ENCODE measurements around the gene TNFRSF25. TPM values are rescaled to one million over a fixed set of nuclear protein-coding genes. Genes with fewer than 3 reads are reported as not detected.

The TNFRSF25 gene
- total RNA-seq, 4 donors from 2014 or later: 31.0 to 88.4 (median 61.5) TPM

GRCh38 chr1:6467744-6468688, 2.0 kb upstream of the TNFRSF25 start:
- Histone ChIP-seq H3K27me3 (no peaks in the 10 kb centered on the region), H3K36me3 (peaks cover 0 to 29% (median 0%) of the 10 kb centered on the region in 3 donors), H3K4me1 (peaks cover 0 to 30% (median 0%) of the 10 kb centered on the region in 4 donors), H3K9me3 (no peaks in the 10 kb centered on the region), H3K4me3 (no peak overlapping the region), H3K27ac (no peak overlapping the region)
- DNase-seq: no peak
- no peak for TF ChIP-seq CTCF (IDR thresholded peaks at IDR 0.05)
- no peak for TF ChIP-seq POLR2A (IDR thresholded peaks at IDR 0.05)

DNA sequence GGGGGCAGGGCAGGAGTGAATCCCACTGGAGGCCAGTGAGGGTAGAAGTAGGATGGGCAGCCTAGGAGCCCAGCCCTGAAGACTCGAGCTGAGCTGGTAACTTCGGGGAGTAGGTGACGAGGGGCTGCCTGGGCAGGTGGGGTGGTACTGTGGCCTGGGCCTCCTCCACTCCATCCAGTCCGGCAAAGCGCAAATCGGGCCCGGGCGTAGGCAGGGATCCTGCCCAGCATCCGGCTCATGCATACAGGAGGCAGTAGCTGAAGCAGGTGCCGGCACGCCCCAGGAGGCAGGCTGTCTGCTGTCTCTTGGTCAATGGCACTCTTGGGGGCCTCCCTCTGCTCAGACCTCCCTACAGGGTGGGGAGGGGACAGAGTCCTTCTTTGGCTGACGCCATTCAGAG, 1.3 kb upstream of the TNFRSF25 start:
- Histone ChIP-seq H3K9me3 (no peaks in the 10 kb centered on the region), H3K27ac (no peak overlapping the region), H3K36me3 (peaks cover 0 to 29% (median 0%) of the 10 kb centered on the region in 3 donors), H3K27me3 (no peaks in the 10 kb centered on the region), H3K4me1 (peaks cover 0 to 25% (median 0%) of the 10 kb centered on the region in 4 donors), H3K4me3 (no peak overlapping the region)
- no peak for DNase-seq
- TF ChIP-seq CTCF (IDR thresholded peaks at IDR 0.05): no peak
- TF ChIP-seq POLR2A (IDR thresholded peaks at IDR 0.05): no peak

DNA sequence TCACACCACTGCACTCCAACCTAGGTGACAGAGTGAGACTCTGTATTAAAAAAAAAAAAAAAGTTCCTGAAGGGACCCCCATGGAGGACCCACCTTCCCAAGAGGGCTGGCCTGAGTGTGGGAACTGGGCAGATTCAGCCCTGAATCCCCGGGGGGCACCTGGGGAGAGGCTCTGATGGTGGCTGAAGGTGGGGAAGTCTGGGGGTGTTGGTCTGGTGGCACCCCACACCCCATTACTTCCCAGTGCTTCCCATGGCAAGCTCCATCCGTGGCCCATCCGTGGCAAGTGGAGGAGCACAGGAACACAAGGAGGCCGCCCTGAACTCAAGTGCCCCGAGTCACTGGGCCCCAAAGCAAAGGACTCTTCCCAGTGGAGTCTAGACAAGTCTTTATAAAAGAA, 778 bp upstream of the TNFRSF25 start:
- Histone ChIP-seq H3K36me3 (peaks cover 0 to 32% (median 0%) of the 10 kb centered on the region in 3 donors), H3K9me3 (no peaks in the 10 kb centered on the region), H3K4me1 (peaks cover 0 to 25% (median 0%) of the 10 kb centered on the region in 4 donors)

DNA sequence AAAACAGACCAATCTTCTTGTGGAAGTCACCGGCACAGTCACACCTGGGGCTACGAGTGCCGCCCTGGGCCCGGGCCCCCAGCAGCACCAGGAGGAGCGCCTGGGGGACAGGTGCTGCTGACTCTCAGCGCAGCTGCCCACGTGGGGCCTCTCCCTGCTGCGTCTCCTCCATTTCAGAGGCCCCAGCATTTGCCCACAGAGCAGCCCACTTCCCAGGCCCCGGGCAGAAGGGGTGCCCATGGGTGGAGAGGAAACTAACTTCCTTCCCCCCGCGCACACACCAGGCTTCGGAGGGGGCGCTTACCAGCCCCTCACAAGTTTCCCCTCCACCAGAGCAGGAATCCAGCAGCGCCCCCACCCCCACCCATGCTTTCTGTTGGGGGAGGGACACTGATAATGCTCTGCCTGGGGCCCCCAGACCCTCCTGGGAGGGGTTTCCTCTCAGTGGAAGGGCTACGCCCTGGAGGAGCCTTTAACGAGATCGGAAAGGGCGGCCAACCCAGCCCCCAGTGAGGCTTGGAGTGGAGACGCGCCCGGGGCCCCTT, 440 bp downstream of the TNFRSF25 start:
- Histone ChIP-seq H3K4me3 (peak overlapping the region; percentile 30 to 51 (median 41)), H3K27ac (peak overlapping the region; percentile 30 to 70 (median 42)), H3K27me3 (no peaks in the 10 kb centered on the region), H3K36me3 (peaks cover 0 to 39% (median 0%) of the 10 kb centered on the region in 3 donors), H3K9me3 (no peaks in the 10 kb centered on the region), H3K4me1 (peaks cover 0 to 20% (median 4%) of the 10 kb centered on the region in 4 donors)
- TF ChIP-seq CTCF (IDR thresholded peaks at IDR 0.05) (no peak), POLR2A (IDR thresholded peaks at IDR 0.05) (no peak)
- DNase-seq: no peak

More for the DNA sequence above, 778 bp upstream of the TNFRSF25 start:
- no peak for TF ChIP-seq POLR2A (IDR thresholded peaks at IDR 0.05)
- TF ChIP-seq CTCF (IDR thresholded peaks at IDR 0.05): no peak
- no peak for DNase-seq
- no peak overlapping the region for H3K27ac ChIP-seq
- no peak overlapping the region for H3K4me3 ChIP-seq
- H3K27me3 ChIP-seq: no peaks in the 10 kb centered on the region

- H3K4me1 ChIP-seq: peaks cover 0 to 25% (median 7%) of the 10 kb centered on the region in 4 donors
- peak overlapping the region in 2 of 4 donors; percentile 30 to 70 for H3K27ac ChIP-seq
- DNase-seq: no peak
- H3K4me3 ChIP-seq: peak overlapping the region; percentile 30 to 51 (median 41)
- no peaks in the 10 kb centered on the region for H3K9me3 ChIP-seq
- peaks cover 0 to 39% (median 0%) of the 10 kb centered on the region in 3 donors for H3K36me3 ChIP-seq
- no peaks in the 10 kb centered on the region for H3K27me3 ChIP-seq
- TF ChIP-seq CTCF (IDR thresholded peaks at IDR 0.05) (no peak), POLR2A (IDR thresholded peaks at IDR 0.05) (no peak)
Measured at GRCh38 chr1:6464915-6465314, 1.1 kb downstream of the TNFRSF25 start.
